ENCODE data around the gene TLE6.
A peak's percentile ranks its signal among the peaks of the same experiment; 100 is the strongest.
"Not testable (repeated sequence)": the region's sequence is repeated elsewhere in the genome, so short reads cannot be mapped to it uniquely, and the experiment has no call there.

The TLE6 gene

DNA sequence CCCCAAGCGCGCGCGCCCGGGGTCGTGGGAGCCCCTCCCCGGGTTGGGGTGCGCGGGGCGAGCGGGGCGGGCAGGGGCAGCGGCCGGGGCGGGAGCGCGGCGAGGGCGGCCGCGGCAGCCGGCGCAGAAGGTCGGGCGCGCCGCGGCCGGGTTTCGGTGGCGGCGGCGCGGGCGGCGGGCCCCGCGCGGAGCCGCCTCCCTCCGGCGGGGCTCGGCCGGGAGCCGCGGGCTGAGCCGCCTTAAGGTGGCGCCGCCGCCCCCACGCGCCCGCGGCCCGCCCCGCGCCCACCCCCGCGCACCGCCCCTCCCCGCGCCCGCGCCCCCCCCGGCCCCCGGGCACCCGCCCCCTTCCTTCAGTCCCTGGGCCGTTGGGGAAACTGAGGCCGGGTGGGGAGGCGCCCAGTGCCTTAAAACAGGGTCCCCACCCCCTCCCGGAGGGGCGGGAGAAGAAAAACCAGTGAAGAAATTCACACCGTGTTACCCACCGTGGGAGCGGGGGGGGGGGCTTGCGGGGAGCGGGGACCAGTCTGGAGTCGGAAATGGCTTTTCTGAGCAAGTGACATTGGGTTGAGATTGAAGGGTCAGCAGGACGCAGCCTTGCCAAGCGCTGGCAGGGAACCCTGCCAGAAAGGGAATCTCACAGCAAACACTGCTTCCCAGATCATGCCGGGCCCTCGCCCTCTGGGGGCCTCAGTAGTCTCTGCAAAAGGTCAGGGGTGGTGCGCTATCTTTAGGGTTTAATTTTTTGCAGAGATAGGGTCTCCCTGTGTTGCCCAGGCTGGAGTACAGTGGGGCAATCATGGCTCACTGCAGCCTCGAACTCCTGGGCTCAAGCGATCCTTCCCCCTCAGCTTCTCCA, 51.9 kb downstream of the TLE6 start, which contains the start of gene TLE2:
TSS of gene TLE2 (minus strand) at position 216 of the 859 bp plus-strand sequence. CDS start 376 bp downstream, outside the sequence.
- DNase-seq: no peak

DNA sequence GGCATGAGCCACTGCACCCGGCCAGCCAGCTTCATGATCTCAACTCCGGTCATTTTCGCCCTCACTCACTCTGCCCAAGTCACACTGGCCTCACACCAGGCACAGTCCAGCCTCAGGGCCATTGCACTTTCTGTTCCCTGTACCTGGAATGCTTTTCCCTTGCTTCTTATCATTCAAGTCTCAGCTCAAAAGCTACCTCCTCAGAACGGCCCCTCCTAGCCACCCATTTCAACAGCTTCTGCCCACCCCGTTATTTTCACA, 54.2 kb downstream of the TLE6 start:
- DNase-seq: no peak

DNA sequence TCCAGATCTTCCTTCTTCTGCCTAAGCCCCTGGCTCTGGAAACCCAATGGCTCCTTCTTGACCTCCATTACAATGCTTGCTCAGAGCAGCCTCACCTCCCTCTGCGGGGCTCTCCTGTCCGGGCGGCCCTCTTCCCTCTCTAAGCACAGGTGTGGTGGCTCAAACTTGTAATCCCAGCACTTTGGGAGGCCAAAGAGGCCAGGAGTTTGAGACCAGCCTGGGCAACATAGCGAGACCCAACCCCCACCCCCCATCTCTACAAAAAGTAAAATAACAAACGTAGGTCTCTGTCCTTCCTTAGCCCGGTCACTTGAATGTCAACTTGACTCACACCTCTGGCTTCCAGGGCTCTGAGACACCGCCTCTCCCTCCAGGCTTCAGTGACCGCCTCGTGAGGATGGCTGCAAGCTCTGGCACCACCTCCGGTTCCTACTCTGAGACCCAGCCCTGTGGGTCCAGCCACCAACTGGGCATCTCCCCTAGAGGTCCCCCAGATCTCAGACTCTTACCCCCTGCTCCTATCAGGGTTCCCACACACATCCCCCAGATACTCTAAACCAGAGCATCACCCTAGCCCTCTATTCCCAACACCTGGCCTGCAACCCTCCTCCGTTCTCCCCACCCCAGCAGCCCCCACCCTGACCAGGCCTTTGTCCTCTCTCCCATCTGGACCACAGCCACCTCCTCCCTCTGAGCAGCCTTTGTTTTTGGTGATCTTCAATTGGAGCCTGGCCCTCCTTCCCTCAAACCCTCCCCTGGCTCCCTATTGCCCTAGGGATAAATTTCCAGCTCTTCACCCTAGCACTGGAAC, 56.4 kb downstream of the TLE6 start:
- no peak for DNase-seq

DNA sequence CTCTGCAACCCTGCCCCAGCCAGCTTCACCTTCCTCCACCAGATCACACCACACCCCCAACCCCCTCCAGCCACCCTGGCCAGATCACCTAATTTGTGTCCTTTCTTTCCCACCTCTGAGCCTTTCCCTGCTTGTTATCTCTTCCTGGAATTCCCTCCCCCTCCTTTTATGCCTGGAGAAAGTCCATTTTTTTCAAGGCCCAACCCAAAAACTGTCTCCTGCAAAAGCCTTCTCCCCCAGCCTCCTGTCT, 57.0 kb downstream of the TLE6 start:
- no peak for DNase-seq

DNA sequence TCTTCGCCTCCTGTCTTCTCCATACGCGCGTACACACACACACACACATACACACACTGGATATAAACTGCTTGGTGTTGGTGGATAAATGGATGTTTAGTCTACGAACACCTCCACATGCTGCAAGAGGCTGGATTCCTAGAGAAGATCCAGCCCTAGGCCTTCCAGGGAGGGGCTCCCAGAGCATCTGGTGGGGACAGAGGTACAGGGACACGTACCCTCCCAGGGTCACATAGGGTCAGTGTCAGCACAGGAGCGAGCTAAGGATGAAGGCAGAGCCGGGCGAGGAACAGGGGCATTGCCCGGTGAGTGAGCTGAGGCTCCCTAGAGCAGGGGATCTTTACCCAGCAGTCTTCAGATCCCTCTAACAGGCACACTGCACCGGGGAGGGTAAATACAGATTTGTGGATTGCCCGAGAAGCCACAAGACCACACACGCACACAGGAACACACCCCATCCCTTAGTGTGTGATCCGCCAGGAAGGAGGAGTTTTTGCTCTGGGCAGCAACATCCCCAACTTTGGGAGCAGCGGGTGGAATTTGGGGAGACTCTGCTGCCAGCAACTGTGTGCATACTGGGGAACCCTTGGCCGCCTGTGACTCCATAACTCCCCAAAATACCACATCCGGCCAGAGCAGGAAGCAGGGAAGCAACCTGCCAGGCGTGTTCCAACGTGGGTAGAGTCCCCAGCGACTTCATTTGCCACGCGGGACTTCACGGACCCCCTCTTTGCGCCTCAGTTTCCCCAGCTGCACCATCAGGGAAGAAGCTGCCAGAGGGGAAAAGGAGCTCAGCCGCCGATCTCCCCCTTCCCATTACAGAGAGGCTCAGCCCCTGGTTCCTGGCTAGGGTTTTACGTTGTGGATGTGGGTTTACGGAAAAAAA, 57.5 kb downstream of the TLE6 start:
- DNase-seq: peak in 3 of 5 experiments; percentile 23 to 77 (median 33)

DNA sequence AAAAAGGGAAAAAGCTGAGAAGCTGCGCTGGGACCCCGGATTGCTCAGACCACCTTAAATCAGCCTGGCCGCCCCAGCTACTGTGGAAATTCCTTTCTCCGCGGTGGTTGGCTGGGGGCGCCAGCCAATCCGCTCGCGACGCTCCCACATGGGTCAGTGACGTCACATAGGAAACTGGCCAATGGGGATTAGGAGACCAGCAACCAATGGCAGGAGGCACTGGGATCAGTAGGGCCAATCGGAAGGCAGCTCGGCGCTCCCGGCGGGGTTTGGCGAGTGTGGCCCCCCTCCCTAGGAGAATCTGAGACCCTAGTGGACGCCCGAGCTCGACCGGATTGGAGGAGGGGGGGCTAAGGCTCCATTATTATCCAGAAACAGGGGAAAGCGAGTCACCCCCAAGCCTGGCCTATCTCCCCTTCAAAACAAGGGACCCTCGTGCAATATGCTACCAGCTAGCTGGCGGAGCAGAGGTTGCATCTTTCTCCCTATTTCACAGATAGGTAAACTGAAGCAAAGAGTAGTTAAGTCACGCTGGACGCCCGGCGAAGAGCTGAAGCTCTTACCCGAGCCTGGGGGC, 58.3 kb downstream of the TLE6 start:
- DNase-seq: peak; percentile 71 to 99 (median 89)

DNA sequence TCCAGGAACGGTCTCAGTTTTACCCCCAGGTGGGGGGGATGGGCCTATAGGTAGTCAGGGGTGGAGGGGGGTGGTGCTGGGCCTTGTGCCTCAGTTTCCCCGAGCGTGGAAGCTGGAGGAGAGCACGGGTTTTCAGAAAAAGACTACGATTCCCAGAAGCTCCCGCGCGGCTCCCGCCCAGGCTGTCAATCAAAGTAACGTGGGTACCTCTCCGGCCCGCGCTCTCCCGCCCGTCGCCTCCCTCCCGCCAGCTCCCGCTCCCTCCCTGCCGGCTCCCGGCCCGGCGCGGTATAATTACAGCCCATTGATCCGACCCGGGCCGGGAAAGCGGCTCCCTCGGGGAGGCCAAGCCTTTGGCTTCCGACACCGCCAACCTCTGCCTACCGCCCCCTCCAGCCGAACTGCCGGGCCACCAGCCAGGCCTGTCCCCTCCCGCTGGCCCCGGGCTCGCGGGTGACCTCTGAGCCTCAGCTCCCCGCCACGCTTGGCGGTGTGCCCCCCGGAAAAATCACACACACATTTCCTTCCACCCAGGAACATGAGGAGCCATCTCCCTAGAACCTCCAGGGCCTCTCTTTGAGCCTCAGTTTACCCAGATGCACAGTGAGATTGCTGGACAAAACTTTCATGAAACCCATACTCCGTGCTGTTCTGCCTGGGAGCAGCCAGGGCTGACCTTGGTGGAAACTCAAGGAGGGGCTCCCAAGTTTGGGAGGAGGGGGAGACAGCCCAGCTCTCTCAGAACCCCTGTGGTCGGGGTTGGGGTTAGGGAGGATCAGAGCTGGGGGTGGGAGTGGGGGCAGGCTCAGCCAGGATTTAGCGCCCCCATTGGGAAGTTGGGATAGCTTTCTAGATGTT, 59.0 kb downstream of the TLE6 start:
- DNase-seq: peak; percentile 52 to 86 (median 70)

DNA sequence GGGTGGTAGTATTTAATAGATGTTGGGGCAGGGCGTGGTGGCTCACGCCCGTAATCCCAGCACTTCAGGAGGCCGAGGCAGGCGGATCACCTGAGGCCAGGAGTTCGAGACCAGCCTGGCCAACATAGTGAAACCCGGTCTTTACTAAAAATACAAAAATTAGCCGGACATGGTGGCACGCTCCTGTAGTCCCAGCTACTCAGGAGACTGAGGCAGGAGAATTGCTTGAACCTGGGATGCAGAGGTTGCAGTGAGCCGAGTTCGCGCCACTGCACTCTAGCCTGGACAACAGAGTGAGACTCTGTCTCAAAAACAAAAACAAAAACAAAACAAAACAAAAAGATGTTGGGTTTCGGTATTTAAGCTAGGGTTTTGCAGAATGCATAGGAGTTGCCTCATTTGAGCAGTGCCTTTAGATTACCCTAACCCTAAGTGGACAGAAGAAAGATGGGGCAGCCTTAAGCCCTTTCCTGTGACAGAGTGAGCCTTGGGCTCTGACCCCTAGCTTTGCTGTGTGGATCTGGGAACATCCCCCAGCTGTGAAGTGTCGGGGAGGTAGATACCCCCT, 59.7 kb downstream of the TLE6 start:
- not testable (repeated sequence) for DNase-seq

DNA sequence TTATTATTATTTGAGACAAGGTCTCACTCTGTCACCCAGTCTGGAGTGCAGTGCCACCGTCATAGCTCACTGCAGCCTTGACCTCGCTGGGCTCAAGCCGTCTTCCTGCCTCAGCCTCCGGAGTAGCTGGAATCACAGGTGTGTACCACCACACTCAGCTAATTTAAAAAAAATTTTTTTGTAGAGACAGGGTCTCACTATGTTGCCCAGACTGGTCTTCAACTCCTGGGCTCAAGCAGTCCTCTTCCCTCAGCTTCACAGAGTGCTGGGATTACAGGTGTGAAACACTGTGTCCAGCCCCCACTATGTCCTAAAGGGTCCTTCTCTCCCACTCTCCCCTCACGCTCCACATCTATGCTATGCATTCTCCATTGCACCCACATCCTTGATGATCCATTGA, 60.9 kb downstream of the TLE6 start:
- DNase-seq: no peak

DNA sequence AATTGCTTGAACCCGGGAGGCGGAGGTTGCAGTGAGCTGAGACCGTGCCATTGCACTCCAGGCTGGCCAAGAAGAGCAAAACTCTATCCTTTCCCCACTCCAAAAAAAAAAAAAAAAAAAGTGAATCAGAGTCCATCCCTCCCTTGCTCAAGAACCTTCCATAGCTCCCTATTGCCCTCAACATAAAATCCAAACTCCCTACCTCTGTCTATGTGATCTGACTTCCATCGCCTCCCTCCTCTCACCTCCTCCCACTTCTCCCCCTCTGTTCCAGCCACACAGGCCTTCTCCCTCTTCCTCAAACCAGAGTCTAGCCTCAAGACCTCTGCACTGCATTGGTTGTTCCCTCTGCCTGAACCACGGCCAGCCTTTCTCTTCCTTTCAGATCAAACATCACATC, 61.8 kb downstream of the TLE6 start:
- DNase-seq: no peak

DNA sequence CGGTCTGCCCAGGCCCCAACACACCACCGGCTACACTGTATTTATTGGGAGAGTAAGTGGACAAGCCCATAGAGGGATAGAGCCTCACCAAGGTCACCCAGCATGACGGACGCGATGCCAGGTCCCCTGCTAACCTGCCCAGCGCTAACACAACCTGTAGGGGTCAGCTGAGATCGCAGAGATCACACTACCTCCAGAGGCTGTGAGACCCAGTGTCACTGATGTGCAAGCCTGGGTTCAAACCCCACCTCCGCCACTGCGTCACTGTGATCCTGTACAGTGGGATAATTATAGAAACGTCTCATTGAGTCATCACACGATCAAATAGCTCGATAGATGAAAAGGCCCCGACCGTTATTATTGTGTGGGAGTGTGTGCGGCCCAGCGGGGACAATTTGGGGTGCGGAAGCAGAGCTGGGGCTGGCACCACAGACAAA, 62.3 kb downstream of the TLE6 start:
- DNase-seq: no peak

DNA sequence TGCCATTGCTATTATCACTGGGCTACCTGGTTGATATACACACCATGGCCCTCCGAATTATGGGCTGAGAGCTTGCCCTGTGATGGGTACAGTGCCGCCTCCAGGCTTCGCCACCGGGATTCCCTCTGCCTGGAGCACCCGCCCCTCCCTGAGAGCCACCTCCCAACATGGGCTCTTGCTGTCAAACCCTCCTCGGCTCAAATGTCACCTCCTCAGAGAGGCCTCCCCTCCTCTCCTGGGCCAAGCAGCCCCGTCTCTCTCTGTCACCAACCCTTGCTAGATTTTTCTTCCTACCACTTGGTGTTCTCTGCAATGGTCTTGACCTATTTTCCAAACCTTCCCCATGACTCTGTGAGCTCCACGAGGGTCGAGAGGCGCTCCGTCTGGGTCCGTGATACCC, 64.0 kb downstream of the TLE6 start:
- no peak for DNase-seq

DNA sequence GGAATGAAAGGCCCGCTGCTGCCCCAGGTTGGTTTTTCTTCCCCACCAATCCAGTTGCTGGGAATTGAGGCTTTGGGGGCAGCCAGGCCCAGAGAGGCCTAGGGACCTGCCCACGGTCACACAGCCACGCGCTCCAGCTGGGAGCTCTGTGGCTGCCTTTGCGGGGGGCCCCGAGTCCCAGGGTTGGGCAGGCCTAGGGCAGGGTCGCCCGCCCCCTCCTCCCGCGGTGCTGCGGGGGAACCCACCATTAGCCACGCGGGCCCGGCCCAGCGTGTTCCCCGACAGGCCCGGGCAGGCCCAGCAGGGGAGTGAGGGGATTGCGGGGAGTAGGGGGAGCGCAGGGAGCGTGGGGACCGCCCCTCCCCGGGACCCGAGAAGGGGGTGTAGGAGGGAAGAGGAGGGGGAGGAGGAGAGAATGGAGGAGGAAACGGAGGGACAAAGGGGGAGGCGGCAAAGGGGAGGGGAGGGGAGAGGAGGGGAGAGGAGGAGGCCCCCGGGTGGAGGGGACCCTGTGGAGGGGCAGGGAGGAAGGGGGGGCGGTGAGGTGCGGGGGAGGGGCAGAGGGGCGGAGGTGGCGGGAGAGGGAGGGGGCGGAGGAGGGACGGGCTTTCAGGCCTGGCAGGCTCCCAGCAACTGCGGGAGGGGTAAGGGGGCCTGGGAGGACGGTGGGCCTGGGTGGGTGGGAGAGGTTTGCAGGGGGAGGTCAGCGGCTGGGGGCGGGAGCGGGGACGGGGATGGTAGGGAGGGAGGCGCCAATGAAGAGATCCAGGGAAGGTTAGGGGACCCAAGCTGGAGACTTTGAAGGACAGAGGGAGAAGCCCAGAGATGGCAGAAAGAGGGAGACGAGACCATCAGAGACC, 64.6 kb downstream of the TLE6 start:
- DNase-seq: no peak

DNA sequence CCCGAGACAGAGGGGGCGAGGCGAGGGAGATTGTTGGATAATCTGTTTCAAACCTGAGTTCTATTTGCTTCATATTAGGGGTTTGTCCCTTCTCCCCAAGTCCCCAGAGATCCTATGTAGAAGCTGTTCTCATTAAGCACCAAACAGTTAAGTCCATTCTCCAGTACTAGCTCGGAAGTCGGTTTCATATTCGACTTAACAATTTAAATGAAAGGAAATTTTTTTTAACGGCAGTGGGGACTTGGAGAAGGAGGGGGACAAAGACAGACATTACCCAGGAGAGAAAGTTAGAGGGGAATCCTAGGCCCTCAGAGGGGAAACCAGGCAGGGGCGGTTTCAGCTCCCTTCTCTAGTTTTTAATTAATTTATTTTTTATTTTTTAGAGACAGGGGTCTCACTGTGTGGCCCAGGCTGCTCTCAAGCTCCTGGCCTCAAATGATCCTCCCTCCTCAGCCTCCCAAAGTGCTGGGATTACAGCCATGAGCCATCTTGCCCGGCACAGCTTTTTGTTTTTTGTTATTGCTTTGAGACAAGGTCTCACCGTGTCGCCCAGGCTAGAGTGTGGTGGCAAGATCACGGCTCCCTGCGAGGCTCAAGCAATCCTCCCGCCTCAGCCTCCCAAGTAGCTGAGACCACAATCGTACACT, 65.4 kb downstream of the TLE6 start:
- DNase-seq: no peak

Data from T-helper 2 cell (primary cell).